GM18505 (cell line): ENCODE data around the gene MMP23B.
"Not testable (repeated sequence)": the region's sequence is repeated elsewhere in the genome, so short reads cannot be mapped to it uniquely, and the experiment has no call there.

Experiments used
- ATAC-seq: cut with Tn5 transposase; IDR thresholded peaks from one replicate; pipeline ENCODE4 v1.9.1; 2021; ENCODE audit not compliant: unreplicated experiment
- POLR2A ChIP-seq: IDR thresholded peaks from 4 replicates; pipeline ENCODE4 v1.6.1; 2011; ENCODE audit warnings: borderline replicate concordance; ENCODE audit not compliant: insufficient read depth, insufficient read length; ENCODE audit errors: extremely low read depth

The MMP23B gene

GRCh38 chr1:1631782-1632420, at the start of gene MMP23B:
MMP23B (plus strand) TSS chr1:1632173; CDS start chr1:1632219, 46 bp downstream.
- no peak for ATAC-seq
- no peak for TF ChIP-seq POLR2A

GRCh38 chr1:1582585-1583346, 49.2 kb upstream of the MMP23B start:
- no peak for TF ChIP-seq POLR2A
- ATAC-seq: no peak

- no peak for ATAC-seq
- no peak for TF ChIP-seq POLR2A
Measured at GRCh38 chr1:1583347-1584010, 48.5 kb upstream of the MMP23B start.

- no peak for ATAC-seq
Measured at GRCh38 chr1:1591452-1591851, 40.5 kb upstream of the MMP23B start.

GRCh38 chr1:1593834-1594601, 38.0 kb upstream of the MMP23B start:
- no peak for ATAC-seq

More at GRCh38 chr1:1591452-1591851, 40.5 kb upstream of the MMP23B start:
- TF ChIP-seq POLR2A: no peak

GRCh38 chr1:1594602-1595260, 37.2 kb upstream of the MMP23B start:
- no peak for ATAC-seq
- TF ChIP-seq POLR2A: no peak

More at GRCh38 chr1:1593834-1594601, 38.0 kb upstream of the MMP23B start:
- no peak for TF ChIP-seq POLR2A

GRCh38 chr1:1595341-1595740, 36.6 kb upstream of the MMP23B start:
- ATAC-seq: not testable (repeated sequence)

- ATAC-seq: no peak
- no peak for TF ChIP-seq POLR2A
Measured at GRCh38 chr1:1596493-1597274, 35.3 kb upstream of the MMP23B start.

GRCh38 chr1:1597275-1597930, 34.6 kb upstream of the MMP23B start:
- TF ChIP-seq POLR2A: no peak
- ATAC-seq: no peak

- ATAC-seq: no peak
- TF ChIP-seq POLR2A: no peak
Measured at GRCh38 chr1:1598051-1598719, 33.8 kb upstream of the MMP23B start.

GRCh38 chr1:1598720-1599029, 33.3 kb upstream of the MMP23B start:
- TF ChIP-seq POLR2A: no peak
- ATAC-seq: no peak
